H1 (cell line): ENCODE measurements around the gene DHX58. TPM values are rescaled to one million over a fixed set of nuclear protein-coding genes. Genes with fewer than 3 reads are reported as not detected.

Source experiments
- CTCF ChIA-PET: fragments of 300-600 bp; sonication (Branson Sonifier 250); formaldehyde crosslinking; loops from one replicate; lab custom pipeline; 2021; ENCODE audit not compliant: partially characterized antibody; lab: Charles Lee
- POLR2A ChIA-PET: fragments of 300-600 bp; sonication (Branson Sonifier 250); formaldehyde crosslinking; loops from one replicate; lab custom pipeline; 2021; ENCODE audit warnings: inconsistent platforms; ENCODE audit not compliant: partially characterized antibody; lab: Charles Lee
- DNase-seq, 2 experiments: peaks; one replicate each; pipeline versions ENCODE4 v3.0.0 to v3.0.0-alpha.2; 2010 to 2022; ENCODE audit warnings: low spot score in 2 of 2, low read depth in 1 of 2, mixed read lengths in 1 of 2
- FAIRE-seq: peaks from 2 replicates; lab custom pipeline; 2011; peaks lifted over from hg19 to GRCh38; lab: Jason Lieb, UNC
- H2AFZ ChIP-seq: 2 replicates; pipeline ENCODE4 v1.8.1; 2012; ENCODE audit warnings: low read length, inconsistent platforms
- H2AK5ac ChIP-seq: 2 replicates; pipeline ENCODE4 v1.6.1; 2013; ENCODE audit warnings: low read depth, low read length
- H2BK120ac ChIP-seq: replicated peaks from 2 replicates; pipeline ENCODE3; 2013; ENCODE audit warnings: low read depth, low read length, inconsistent platforms
- H2BK12ac ChIP-seq: 2 replicates; pipeline ENCODE4 v1.6.1; 2013; ENCODE audit warnings: low read depth, low read length
- H2BK15ac ChIP-seq: 2 replicates; pipeline ENCODE4 v1.6.1; 2013; ENCODE audit warnings: low read length
- H2BK20ac ChIP-seq: 2 replicates; pipeline ENCODE4 v1.6.1; 2013; ENCODE audit warnings: low read length
- H2BK5ac ChIP-seq: 2 replicates; pipeline ENCODE4 v1.6.1; 2013; ENCODE audit warnings: low read depth, low read length
- H3K14ac ChIP-seq: 2 replicates; pipeline ENCODE4 v1.6.1; 2013; ENCODE audit warnings: inconsistent platforms; ENCODE audit not compliant: insufficient read length
- H3K18ac ChIP-seq: 2 replicates; pipeline ENCODE4 v1.6.1; 2013; ENCODE audit warnings: low read length; ENCODE audit errors: extremely low read depth
- H3K23ac ChIP-seq: 2 replicates; pipeline ENCODE4 v1.6.1; 2013; ENCODE audit warnings: inconsistent platforms; ENCODE audit not compliant: insufficient read length
- H3K23me2 ChIP-seq: 2 replicates; pipeline ENCODE4 v1.6.1; 2013; ENCODE audit warnings: low read depth, low read length
- H3K27ac ChIP-seq: 2 replicates; pipeline ENCODE4 v1.6.1; 2011; ENCODE audit warnings: low read depth, low read length, inconsistent platforms
- H3K27me3 ChIP-seq, 4 experiments: replicated peaks in 1 of 4; 1 replicate in 1 of 4; 2 replicates in 3 of 4; pipeline versions ENCODE4 v1.6.1 to v1.8.1; 2011 to 2013; ENCODE audit warnings: low read length in 3 of 4, mild to moderate bottlenecking in 3 of 4, inconsistent platforms in 2 of 4, mixed read lengths in 2 of 4, moderate library complexity in 1 of 4; ENCODE audit not compliant: control insufficient read depth in 3 of 4, insufficient read depth in 3 of 4; ENCODE audit errors: extremely low read depth in 1 of 4
- H3K36me3 ChIP-seq, 4 experiments: 2 replicates each; pipeline versions ENCODE4 v1.6.1 to v1.8.1; 2011 to 2013; ENCODE audit warnings: mild to moderate bottlenecking in 4 of 4, low read length in 3 of 4, moderate library complexity in 2 of 4, control low read depth in 1 of 4, inconsistent platforms in 1 of 4; ENCODE audit not compliant: insufficient read depth in 4 of 4, control insufficient read depth in 2 of 4
- H3K4ac ChIP-seq: replicated peaks from 2 replicates; pipeline ENCODE3; 2013; ENCODE audit warnings: low read length, low read depth, mixed read lengths, inconsistent platforms; ENCODE audit not compliant: insufficient read length
- H3K4me1 ChIP-seq, 4 experiments: replicated peaks in 1 of 4; 1 replicate in 1 of 4; 2 replicates in 3 of 4; pipeline versions ENCODE4 v1.6.1 to v1.8.1; 2011 to 2013; ENCODE audit warnings: low read length in 3 of 4, inconsistent platforms in 2 of 4, mixed read lengths in 1 of 4; ENCODE audit not compliant: insufficient read depth in 4 of 4, control insufficient read depth in 3 of 4
- H3K4me2 ChIP-seq, 2 experiments: 2 replicates each; pipeline versions ENCODE4 v1.6.1 to v1.8.1; 2011 to 2013; ENCODE audit warnings: low read depth in 2 of 2, low read length in 2 of 2, control low read depth in 1 of 2, inconsistent platforms in 1 of 2, mild to moderate bottlenecking in 1 of 2; ENCODE audit not compliant: insufficient read depth in 1 of 2
- H3K4me3 ChIP-seq, 4 experiments: fragments of 200-600, 300-600 bp in 1 of 4; sonication (generic), shearing (Covaris generic), sonication (Bioruptor Twin) in 1 of 4; 2 replicates each; pipeline versions ENCODE4 v1.5.1 to v1.8.1; 2011 to 2016; ENCODE audit warnings: low read length in 4 of 4, low read depth in 3 of 4, control low read depth in 2 of 4, inconsistent platforms in 2 of 4, mild to moderate bottlenecking in 2 of 4, mixed read lengths in 1 of 4, moderate library complexity in 1 of 4; ENCODE audit not compliant: insufficient read depth in 2 of 4; ENCODE audit errors: extremely low read depth in 1 of 4
- H3K56ac ChIP-seq: replicated peaks from 2 replicates; pipeline ENCODE3; 2013; ENCODE audit warnings: low read depth, mild to moderate bottlenecking, mixed read lengths, low read length, inconsistent platforms; ENCODE audit not compliant: insufficient read length
- H3K79me1 ChIP-seq: 2 replicates; pipeline ENCODE4 v1.6.1; 2013; ENCODE audit warnings: low read depth, low read length, control low read depth
- H3K79me2 ChIP-seq, 2 experiments: 2 replicates each; pipeline versions ENCODE4 v1.6.1 to v1.8.1; 2012 to 2013; ENCODE audit warnings: low read length in 2 of 2, mild to moderate bottlenecking in 2 of 2, inconsistent platforms in 1 of 2; ENCODE audit not compliant: insufficient read depth in 2 of 2, control insufficient read depth in 1 of 2
- H3K9ac ChIP-seq, 4 experiments: replicated peaks in 1 of 4; 1 replicate in 1 of 4; 2 replicates in 3 of 4; pipeline versions ENCODE4 v1.6.1 to v1.8.1; 2011 to 2013; ENCODE audit warnings: low read depth in 3 of 4, low read length in 3 of 4, control low read depth in 2 of 4, mild to moderate bottlenecking in 2 of 4, moderate library complexity in 2 of 4, inconsistent platforms in 1 of 4; ENCODE audit errors: extremely low read depth in 1 of 4
- H3K9me3 ChIP-seq, 2 experiments: 2 replicates each; pipeline versions ENCODE4 v1.6.1 to v1.8.1; 2012 to 2013; ENCODE audit warnings: mild to moderate bottlenecking in 2 of 2, moderate library complexity in 2 of 2, control low read depth in 1 of 2, inconsistent platforms in 1 of 2, low read depth in 1 of 2, low read length in 1 of 2, mixed read lengths in 1 of 2; ENCODE audit not compliant: insufficient read depth in 2 of 2
- H4K20me1 ChIP-seq, 2 experiments: replicated peaks in 1 of 2; 2 replicates each; pipeline versions ENCODE3 to v1.8.1; 2011 to 2013; ENCODE audit warnings: inconsistent platforms in 2 of 2, low read length in 2 of 2, mild to moderate bottlenecking in 1 of 2; ENCODE audit not compliant: insufficient read depth in 2 of 2, control insufficient read depth in 1 of 2
- H4K5ac ChIP-seq: 2 replicates; pipeline ENCODE4 v1.6.1; 2013; ENCODE audit warnings: low read length, low read depth, mixed read lengths, inconsistent platforms; ENCODE audit not compliant: insufficient read length
- H4K8ac ChIP-seq: 2 replicates; pipeline ENCODE4 v1.8.0; 2013; ENCODE audit warnings: mild to moderate bottlenecking, moderate library complexity, low read length, inconsistent platforms; ENCODE audit not compliant: insufficient read depth; ENCODE audit errors: extremely low read depth
- H4K91ac ChIP-seq: replicated peaks from 2 replicates; pipeline ENCODE3; 2013; ENCODE audit warnings: low read length, mixed read lengths, inconsistent platforms; ENCODE audit not compliant: insufficient read length
- CTBP2 ChIP-seq: IDR thresholded peaks from 2 replicates; pipeline ENCODE4 v1.7.0; 2011; ENCODE audit warnings: borderline replicate concordance, mild to moderate bottlenecking, moderate library complexity, mixed read lengths, low read length; ENCODE audit not compliant: insufficient read depth, insufficient read length
- EGR1 ChIP-seq: IDR thresholded peaks from 2 replicates; pipeline ENCODE4 v1.6.1; 2011; ENCODE audit warnings: low read depth, low read length, borderline replicate concordance
- SAP30 ChIP-seq: fragments of 300-600 bp; sonication (generic); IDR thresholded peaks from 2 replicates; pipeline ENCODE4 v1.7.1; 2012; ENCODE audit warnings: low read length, moderate library complexity, mild to moderate bottlenecking, inconsistent platforms; ENCODE audit not compliant: insufficient read depth, insufficient replicate concordance
- WGBS, 2 experiments: shearing (Covaris generic) in 1 of 2; methylation state at CpG; one replicate each; pipeline versions ENCODE4 v1.1.6 to v1.1.7; 2013 to 2015; ENCODE audit warnings: low lambda C conversion rate in 2 of 2, mixed read lengths in 2 of 2, inconsistent platforms in 1 of 2, low coverage in 1 of 2, missing lambda C conversion rate in 1 of 2; ENCODE audit not compliant: insufficient replicate concordance in 2 of 2, insufficient coverage in 1 of 2, insufficient read length in 1 of 2; ENCODE audit errors: extremely low coverage in 1 of 2, missing lambda C conversion rate in 1 of 2; 5-methylcytosine and 5-hydroxymethylcytosine counted together
- polyA plus RNA-seq, 7 experiments: library from polyadenylated mRNA; depleted of rRNA in 3 of 7; stranded (reverse) in 5 of 7; unstranded in 2 of 7; fragments of >200 nt in 5 of 7; fragments of 200-250 nt in 2 of 7; gene quantifications; 1 replicate in 5 of 7; 2 replicates in 1 of 7; 4 replicates in 1 of 7; pipeline versions ENCODE4 v1.2.1 to v1.2.3, GENCODE V29; 2011 to 2013; ENCODE audit warnings: missing spikeins in 2 of 7, mixed read lengths in 2 of 7
- total RNA-seq: library from RNA; stranded (reverse); fragmentation: NEBNext Ultra II Directional; extraction: Animal tissue kit (Norgen Biotek cat#: 25700); gene quantifications from 2 replicates; pipeline ENCODE4 v1.2.1, GENCODE V29; 2021

The DHX58 gene
- total and polyA plus RNA-seq, 2 of the 8 experiments (the other 6 are each of a cell fraction or from before 2014, with no cell fraction given): 5.6 to 9.9 TPM

DNA sequence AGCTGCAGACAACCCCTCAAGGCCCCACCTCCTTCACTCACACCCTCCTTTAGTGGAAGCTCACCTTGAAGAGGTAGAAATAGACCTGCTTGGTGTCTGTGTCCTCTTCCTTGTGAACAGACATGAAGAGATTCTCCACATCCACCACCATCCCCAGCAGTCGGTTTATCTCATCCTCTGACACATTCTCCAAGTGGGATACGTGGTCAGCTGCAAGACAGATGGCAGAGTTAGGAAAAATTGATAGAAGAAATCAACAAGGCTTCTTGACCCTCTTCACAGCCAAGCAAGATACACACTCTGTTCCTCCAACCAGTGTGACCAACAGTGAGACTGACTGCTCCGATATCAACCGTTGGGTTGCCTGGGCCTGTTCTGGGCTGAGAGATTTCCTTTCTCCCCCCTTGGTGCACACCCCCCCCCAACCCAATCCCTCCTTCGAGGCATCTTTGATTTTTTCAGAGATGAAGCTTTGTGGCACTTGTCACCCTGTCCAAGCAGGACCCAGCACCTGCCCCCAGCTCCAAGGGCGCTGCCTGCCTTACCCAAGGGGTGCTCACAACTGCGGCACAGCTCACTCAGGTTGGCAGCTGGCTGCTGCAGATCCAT lies 7.8 kb upstream of the DHX58 start:
- TF ChIP-seq SAP30 (no peak), EGR1 (no peak), CTBP2 (no peak)
- peaks cover 0 to 17% (median 13%) of the 10 kb centered on the region in 4 experiments; a peak in 6 of 7 replicates for H3K4me1 ChIP-seq
- no peak overlapping the region for H2AK5ac ChIP-seq
- no peak for DNase-seq
- H4K91ac ChIP-seq: no peak overlapping the region
- no peak overlapping the region for H3K27ac ChIP-seq
- no peak overlapping the region for H3K9ac ChIP-seq
- H2BK120ac ChIP-seq: no peak overlapping the region
- H3K4ac ChIP-seq: peak overlapping the region; percentile 17
- no peak overlapping the region for H4K8ac ChIP-seq
- H3K23me2 ChIP-seq: peaks cover 10% of the 10 kb centered on the region
- no peak overlapping the region for H2AFZ ChIP-seq
- CTCF ChIA-PET: interaction anchor here (0.7 to 39.4 kb wide), 17 partner anchors 9 to 117 kb away, joined by 3 to 1084 read pairs (median 7); partner anchors contain the start of genes C17orf113, DNAJC7, GHDC and KCNH4
- H3K27me3 ChIP-seq: no peaks in the 10 kb centered on the region; a peak in 2 of 7 replicates
- H3K4me3 ChIP-seq: peak overlapping the region; percentile 38 to 84 (median 58)
- H2BK12ac ChIP-seq: no peak overlapping the region
- no peak overlapping the region for H3K56ac ChIP-seq
- WGBS, 2 experiments: 88% methylated on average over 6 of the region's 7 CpGs; no CpG with 5 or more reads in 1 of the 2 experiments
- H3K18ac ChIP-seq: no peak overlapping the region
- H3K36me3 ChIP-seq: peaks cover 2 to 18% (median 5%) of the 10 kb centered on the region in 4 experiments; a peak in 7 of 8 replicates
- FAIRE-seq: no peak
- peaks cover 0 to 5% of the 10 kb centered on the region in 2 experiments for H4K20me1 ChIP-seq
- no peak overlapping the region for H2BK20ac ChIP-seq
- H2BK15ac ChIP-seq: peak overlapping the region; percentile 10; the same call in 1 of the 2 replicates
- H2BK5ac ChIP-seq: no peak overlapping the region; the same call in 1 of the 2 replicates
- no peak overlapping the region for H3K23ac ChIP-seq
- H3K79me1 ChIP-seq: no peaks in the 10 kb centered on the region; the same call in 1 of the 2 replicates
- H4K5ac ChIP-seq: no peak overlapping the region
- H3K9me3 ChIP-seq: no peaks in the 10 kb centered on the region
- H3K79me2 ChIP-seq: no peaks in the 10 kb centered on the region
- peak overlapping the region; percentile 70 to 80 for H3K4me2 ChIP-seq
- POLR2A ChIA-PET: interaction anchor here (0.7 to 3.8 kb wide), 14 partner anchors 10 to 207 kb away, joined by 3 to 51 read pairs (median 5); partner anchors contain the start of genes DHX58, DNAJC7 and NKIRAS2
- H3K14ac ChIP-seq: no peak overlapping the region
